ENCODE data around the gene PDZRN3. TPM values are rescaled to one million over a fixed set of nuclear protein-coding genes. Genes with fewer than 3 reads are reported as not detected.

PDZRN3 gene
- total RNA-seq, 1 donor from 2014 or later = 0.76 TPM

DNA sequence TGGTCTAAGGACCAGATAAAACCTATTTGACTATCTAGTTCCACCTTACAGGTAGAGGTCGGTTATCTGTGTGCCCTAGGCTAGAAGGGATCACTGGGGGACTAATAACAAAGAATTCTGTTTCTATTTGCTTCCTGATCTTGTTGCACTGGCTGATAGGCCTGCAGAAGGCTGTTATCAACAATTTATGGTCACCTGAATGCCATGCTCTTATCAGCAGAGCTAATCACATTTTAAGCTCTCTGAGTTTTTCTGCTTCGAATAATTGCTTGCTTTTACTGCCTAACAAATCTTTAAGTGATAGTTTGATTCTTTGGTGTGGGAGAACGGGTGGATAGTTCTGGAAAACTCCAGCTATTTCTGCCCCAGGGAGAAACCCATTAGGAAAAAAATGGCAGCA lies 263.1 kb downstream of the PDZRN3 start:
- no peak for DNase-seq (ENCODE audit: extremely low read depth, low read depth, low spot score)

DNA sequence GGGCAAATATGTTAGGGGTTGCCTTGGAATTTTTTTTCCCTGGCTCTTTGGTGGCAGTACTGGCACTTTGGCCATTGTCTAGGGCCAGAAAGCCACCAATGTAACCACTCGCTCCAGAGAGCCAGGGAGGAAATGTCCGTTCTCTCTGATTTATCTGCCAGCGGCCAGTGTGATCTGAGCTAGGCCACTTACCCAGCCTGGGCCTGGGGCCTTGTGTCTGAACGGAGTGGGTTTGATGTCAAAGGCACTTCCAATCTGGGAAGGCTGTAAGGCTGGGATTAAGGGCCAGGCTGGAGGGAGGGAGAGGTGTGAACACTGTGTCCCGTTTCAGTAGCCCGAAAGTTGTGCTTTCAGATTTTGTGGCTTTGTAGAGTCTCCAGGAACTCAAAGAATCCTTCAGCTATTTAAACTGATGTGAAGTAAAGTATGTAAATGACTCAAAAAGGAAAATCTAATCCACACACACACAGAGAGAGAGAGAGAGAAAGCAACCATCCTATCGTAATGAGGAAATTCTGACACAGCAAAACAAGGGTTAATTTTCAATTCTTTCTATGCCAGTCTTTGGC lies 271.0 kb downstream of the PDZRN3 start:
- DNase-seq (ENCODE audit: extremely low read depth, low read depth, low spot score) = no peak

DNA sequence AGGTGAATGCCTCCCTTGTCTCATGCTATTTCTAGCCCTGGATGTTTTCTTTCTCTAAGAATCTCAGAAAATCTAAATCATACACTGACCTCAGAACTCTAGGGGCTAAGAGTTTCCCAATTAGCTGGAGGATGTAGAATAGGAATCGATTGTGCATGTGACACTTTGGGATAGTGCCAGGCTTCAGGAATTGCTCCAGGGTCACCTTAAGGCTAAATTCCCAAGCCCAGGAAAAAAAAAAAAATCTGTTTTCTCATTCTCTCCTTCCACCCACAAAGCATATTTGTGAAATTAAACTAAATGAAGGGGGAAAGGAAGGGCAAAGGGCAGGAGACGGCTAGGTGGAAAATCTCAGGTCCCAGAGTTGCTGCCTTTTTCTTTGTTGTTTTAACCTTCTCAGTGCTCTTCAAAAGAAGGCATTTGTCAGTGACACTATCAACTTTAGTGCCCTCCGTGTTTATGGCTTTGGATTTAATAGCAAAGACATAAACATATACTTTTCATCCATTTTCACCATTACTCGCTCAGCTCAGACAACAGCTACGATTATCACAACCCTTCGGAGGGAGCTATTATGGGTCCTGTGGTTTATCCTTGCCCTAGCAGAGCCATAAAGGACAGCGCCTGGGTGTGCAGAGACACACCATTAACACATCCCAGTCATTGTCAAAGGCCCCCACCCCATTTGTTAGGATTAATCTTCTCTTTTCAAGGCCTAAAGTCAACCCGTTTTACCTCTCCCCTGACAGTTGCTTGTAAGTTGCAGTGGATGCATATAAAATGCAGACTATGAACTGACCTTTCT lies 271.7 kb downstream of the PDZRN3 start:
- DNase-seq (ENCODE audit: extremely low read depth, low read depth, low spot score) = no peak

DNA sequence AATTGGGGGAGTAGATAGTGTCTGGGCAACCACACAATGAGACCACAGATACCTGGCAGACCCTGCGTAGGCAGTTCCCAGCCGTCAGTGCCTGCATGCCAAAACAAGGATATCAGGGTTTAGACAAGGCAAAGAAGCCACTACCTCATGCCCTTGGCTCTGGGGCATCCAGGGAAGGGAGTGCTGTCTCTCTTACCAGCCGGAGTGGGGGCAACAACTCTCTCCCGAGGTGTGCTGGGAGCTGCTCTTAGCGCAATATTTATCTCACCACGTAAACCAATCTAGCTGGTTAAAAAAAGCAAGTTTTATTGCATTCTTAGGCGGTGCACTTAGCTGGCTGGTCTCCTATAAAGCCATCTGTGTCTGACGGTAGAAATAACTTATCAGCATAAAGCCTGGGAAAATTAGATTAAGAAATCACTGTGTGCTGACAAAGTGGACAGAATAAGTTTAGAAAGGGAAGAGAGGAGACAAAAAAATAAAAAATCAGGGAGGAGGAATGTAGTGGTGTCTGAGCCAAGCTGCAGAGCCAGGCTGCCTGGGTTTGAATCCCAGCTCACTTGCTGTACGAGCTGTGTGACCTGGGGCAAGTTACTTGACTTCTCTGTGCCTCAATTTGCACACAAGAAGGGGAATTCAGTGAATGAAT lies 273.2 kb downstream of the PDZRN3 start:
- no peak for DNase-seq (ENCODE audit: extremely low read depth, low read depth, low spot score)

DNA sequence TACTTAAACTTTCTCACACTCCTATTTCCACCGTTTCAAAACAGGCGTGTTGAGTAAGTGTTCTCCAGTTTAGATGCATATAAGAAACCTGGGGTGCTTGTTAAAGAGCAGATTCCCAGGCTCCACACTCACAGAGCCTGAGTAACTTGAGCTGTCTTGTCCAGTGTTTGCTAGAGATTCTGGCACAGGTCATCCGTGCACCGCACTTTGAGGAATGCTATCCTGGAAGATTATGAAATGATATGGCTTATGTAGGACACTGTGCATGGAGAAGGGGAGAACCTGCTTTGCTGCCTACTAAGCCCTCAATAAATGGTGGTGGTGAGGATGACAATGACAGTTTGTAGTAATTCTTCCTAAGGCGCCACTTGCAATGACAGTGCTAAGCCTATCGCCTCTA lies 273.7 kb downstream of the PDZRN3 start:
- DNase-seq (ENCODE audit: extremely low read depth, low read depth, low spot score) = no peak

DNA sequence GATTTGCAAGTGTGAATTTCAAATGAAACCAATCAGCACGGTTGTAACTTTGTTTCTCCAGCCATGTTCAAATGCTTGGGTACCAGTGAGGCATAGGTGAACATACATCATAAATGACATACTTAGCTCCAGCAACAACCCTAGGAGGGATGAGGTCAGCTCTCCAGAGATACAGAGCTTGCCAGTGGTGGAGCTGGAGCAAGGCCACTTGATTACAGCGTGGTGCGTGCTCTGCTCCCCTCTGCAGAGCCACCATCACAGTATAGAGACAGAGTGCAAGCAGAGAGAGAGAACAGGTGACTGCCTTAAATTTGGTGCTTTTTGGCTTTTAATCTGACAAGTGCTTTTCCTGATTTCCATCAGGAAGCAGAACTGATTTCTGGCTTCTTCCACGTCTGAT lies 275.1 kb downstream of the PDZRN3 start:
- DNase-seq (ENCODE audit: extremely low read depth, low read depth, low spot score) = no peak

DNA sequence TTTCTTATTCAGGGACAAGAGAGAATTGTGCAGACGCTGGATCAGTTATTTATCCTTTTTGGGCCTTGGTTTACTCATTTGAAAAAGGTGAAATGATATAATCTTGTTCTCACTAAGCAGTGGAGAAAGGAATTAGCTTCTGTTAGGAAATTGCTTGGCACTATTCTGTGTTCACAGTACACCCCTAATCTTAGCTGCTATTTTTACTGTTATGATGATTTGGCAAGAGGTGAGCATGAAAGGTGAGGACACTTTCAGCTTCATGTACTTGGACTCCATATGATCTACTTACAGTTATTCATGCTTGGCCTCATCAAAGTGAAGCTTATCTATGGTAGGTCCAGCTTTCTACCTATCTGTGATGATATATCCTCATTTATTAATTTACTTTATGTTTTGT lies 282.7 kb downstream of the PDZRN3 start:
- DNase-seq (ENCODE audit: extremely low read depth, low read depth, low spot score) = no peak

DNA sequence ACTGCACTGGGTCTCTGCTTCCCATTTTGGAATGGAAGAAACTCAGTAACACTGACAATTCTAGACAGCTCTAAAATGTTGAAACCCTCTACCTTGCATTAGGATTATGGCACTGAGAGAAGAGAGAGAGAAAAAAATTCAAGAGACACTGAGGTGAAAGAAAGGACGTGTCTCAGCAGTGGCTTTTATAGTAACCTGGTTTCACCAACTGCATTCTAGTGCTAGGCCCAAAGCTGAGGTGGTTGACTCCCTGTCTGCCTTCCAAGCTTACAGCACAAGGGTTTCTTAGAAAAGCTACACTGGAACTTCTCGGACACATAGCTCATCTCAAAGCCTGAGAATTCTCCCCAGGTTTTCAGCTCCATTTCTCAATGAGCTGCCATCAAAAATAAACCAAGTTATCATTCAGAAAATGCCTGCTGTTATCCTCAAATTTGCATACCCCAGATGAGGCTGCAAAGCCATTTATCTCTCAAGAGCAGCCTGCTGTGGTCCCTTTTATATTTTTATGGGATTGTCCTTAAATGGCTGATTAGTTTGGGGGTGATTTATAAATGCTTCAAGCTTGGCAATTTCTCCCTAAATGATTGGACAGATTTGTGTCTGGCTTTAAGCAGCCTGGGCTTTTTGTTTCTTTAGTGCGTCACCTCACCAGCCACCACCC lies 283.3 kb downstream of the PDZRN3 start:
- DNase-seq (ENCODE audit: extremely low read depth, low read depth, low spot score) = no peak

DNA sequence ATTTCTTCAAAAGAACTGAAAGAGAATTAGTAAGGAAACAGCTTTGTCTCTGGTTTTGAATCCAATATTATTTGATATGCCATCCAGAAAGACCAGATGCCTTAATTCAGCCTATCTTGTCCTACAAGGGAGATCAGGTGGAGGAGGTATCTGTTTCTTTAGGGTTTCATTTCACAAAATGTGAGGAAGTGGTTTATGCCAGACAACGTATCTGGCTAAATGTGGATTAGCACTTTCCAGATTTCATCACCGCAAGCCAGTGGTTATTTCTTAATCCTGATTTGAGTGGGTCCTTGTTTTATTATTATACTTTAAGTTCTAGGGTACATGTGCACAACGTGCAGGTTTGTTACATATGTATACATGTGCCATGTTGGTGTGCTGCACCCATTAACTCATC lies 292.2 kb downstream of the PDZRN3 start:
- no peak for DNase-seq (ENCODE audit: extremely low read depth, low read depth, low spot score)

All from glomerular endothelial cell (primary cell).